SH-SY5Y (cell line): ENCODE measurements around the gene CAPN5.

Experiments used
- GATA2 ChIP-seq: IDR thresholded peaks from 2 replicates; pipeline ENCODE4 v1.6.1; 2011; ENCODE audit warnings: mild to moderate bottlenecking, low read depth, low read length
- GATA3 ChIP-seq: IDR thresholded peaks from 2 replicates; pipeline ENCODE4 v1.6.1; 2011; ENCODE audit warnings: low read depth, mild to moderate bottlenecking, low read length, moderate library complexity

- TF ChIP-seq GATA3 (no peak), GATA2 (no peak)
Observed at GRCh38 chr11:77058900-77059299, 7.9 kb upstream of the CAPN5 start.
